ENCODE measurements around the gene LRRK1.

DNA sequence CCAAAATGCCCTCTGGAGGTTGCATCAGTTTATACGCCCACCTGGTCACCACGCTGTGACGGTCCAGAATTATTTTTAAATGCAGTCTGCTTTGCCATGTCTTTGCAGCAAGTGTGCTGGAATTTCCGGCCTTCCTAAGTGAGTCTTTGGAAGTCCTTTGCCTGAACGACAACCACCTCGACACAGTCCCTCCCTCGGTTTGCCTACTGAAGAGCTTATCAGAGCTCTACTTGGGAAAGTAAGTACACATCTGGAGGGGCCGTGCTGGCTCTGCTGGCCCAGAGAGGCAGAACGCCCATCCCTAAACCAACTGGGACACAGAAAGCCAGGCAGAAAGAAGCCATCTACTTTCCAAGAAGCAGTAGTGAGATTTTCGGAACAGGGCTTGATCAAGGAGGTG, 101.8 kb downstream of the LRRK1 start:
- no peak for TF ChIP-seq CTCF (IDR thresholded peaks at IDR 0.05)
- no peak for TF ChIP-seq POLR2A (IDR thresholded peaks at IDR 0.05)
- no peak for TF ChIP-seq EP300 (IDR thresholded peaks at IDR 0.05)

Data from ovary (tissue), 3 donors.